SH-SY5Y (cell line): ENCODE measurements around the gene GFY.

Experiments used
- GATA2 ChIP-seq: IDR thresholded peaks from 2 replicates; pipeline ENCODE4 v1.6.1; 2011; ENCODE audit warnings: mild to moderate bottlenecking, low read depth, low read length
- GATA3 ChIP-seq: IDR thresholded peaks from 2 replicates; pipeline ENCODE4 v1.6.1; 2011; ENCODE audit warnings: low read depth, mild to moderate bottlenecking, low read length, moderate library complexity

Gene GFY

GRCh38 chr19:49420227-49420626, 5.0 kb upstream of the GFY start:
- TF ChIP-seq GATA2 (no peak), GATA3 (no peak)

GRCh38 chr19:49421039-49421877, 3.9 kb upstream of the GFY start:
- TF ChIP-seq GATA3, result no peak
- TF ChIP-seq GATA2, result no peak

GRCh38 chr19:49421878-49422202, 3.3 kb upstream of the GFY start:
- TF ChIP-seq GATA3 (no peak), GATA2 (no peak)

- no peak for TF ChIP-seq GATA2
- TF ChIP-seq GATA3, result no peak
Measured at GRCh38 chr19:49422407-49423070, 2.6 kb upstream of the GFY start.

GRCh38 chr19:49423071-49423984, 1.9 kb upstream of the GFY start, which contains the start of gene PTH2:
TSS of gene PTH2 (minus strand) at chr19:49423441. CDS start at chr19:49423339, 102 bp downstream.
- TF ChIP-seq GATA3, result no peak

GRCh38 chr19:49423985-49424303, 1.2 kb upstream of the GFY start:
- no peak for TF ChIP-seq GATA3
- no peak for TF ChIP-seq GATA2

- TF ChIP-seq GATA3 (no peak), GATA2 (no peak)
Measured at GRCh38 chr19:49425922-49426592, 869 bp downstream of the GFY start.

- no peak for TF ChIP-seq GATA2
- TF ChIP-seq GATA3, result no peak
Measured at GRCh38 chr19:49427339-49427738, 2.2 kb downstream of the GFY start.

- TF ChIP-seq GATA3, result no peak
- TF ChIP-seq GATA2, result no peak
Measured at GRCh38 chr19:49427855-49428546, 2.8 kb downstream of the GFY start.

- no peak for TF ChIP-seq GATA2
- TF ChIP-seq GATA3, result no peak
Measured at GRCh38 chr19:49428547-49429451, 3.6 kb downstream of the GFY start.

- TF ChIP-seq GATA3, result no peak
- no peak for TF ChIP-seq GATA2
Measured at GRCh38 chr19:49430172-49430677, 5.0 kb downstream of the GFY start.

- no peak for TF ChIP-seq GATA2
- no peak for TF ChIP-seq GATA3
Measured at GRCh38 chr19:49430678-49431329, 5.6 kb downstream of the GFY start.

- TF ChIP-seq GATA2 (no peak), GATA3 (no peak)
Measured at GRCh38 chr19:49431330-49431749, 6.2 kb downstream of the GFY start.
